Urothelium cell line (cell line): ENCODE results near the gene RASL11B.

Experiments used
- DNase-seq: peaks from one replicate; pipeline ENCODE4 v3.0.0; 2011; ENCODE audit warnings: low spot score, mixed read lengths
- FAIRE-seq: peaks from 2 replicates; lab custom pipeline; 2011; peaks lifted over from hg19 to GRCh38; lab: Jason Lieb, UNC

The RASL11B gene

GRCh38 chr4:52911684-52912294, 49.7 kb downstream of the RASL11B start:
- FAIRE-seq (no peak), DNase-seq (peak; percentile 79)

DNA sequence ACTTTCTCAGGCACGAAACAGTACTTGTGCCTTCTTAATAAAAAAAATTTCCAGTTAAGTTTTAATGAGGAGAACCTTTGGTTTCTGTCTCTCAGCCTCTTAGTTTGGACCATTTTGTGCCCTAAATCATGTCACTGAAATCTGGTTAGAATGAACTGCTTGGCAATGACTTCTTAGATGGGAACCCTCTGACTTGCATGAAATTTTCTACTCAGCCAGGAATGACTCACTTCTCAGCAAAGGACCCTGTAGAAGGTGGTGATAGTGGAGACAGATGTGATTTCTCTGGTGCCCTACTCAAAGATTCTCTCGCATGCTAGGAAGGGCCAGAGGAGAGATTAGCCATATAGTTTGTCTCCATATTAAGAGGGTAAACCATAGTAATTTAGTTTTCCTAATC, 50.5 kb downstream of the RASL11B start:
- FAIRE-seq (no peak), DNase-seq (no peak)

DNA sequence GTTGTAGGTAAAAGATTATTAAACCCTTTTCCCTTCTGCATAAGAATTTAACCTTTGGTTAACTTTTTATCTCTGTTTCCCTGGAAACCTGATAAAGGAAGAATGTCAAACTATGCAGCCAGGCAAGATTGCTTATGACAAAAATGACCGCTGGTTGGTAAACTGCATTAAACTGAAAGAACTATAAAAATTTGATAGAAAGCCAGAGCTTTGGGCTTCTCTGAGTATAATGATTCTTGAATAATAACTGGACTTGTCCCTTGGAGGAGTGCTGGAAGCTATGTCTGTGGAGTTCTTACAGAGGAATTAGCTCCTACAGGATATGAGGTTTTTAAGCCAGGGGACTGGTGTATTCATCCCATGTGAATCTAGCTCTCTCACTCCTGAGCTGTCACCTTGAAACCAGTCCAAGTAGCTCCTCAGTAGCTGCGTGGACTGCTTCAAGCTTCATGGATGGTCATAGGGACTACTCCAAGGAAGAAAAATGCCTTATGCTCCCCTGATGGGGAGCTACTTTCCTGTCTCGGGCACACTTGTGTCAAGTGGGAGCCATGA, 52.0 kb downstream of the RASL11B start:
- DNase-seq, result no peak
- no peak for FAIRE-seq

DNA sequence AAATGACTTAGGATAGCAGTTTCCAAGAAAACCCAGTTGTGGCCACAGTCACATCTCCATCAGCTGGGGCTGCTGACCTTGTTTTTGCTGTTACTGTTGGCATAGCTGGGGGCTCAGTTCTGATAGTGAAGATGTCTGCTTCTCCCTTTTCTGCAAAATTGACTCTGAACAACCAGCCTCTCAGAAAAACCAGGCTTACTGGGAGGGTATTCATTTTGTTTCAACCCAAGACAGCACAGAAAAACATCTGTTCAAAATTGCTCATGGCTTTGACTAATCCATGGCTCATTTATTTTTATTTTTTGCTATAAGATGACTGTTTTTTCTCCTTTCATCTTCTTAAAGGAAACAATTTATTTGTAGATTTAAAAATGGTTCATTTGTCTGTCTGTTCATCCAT, 53.1 kb downstream of the RASL11B start:
- DNase-seq, result no peak
- FAIRE-seq, result no peak

DNA sequence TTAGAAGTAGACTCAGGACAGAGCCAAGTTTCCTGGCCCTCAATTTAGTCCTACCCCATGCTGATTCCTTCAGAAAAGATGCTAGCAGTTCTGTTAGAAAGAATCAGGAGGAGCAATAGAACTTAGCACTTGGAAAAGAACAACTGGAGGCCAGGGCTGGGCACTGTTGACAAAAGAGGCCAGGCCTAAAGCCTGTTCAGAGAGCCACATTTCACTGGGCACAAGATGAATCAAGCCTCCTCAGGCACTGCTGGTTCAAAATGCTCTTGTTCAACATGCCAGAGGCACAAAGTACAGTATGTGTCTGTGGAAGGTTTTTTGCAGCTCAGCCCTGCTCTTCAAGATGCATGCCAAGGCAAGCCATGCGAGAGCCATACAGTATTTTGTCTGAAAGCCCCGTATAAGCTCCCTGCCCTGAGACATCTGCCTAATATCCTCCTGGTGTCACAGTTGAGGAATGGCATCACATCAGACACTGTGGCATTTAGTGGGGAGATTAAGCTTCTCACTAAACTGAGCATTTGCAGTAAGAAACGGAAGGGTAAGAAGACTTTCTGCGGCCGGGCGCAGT, 53.7 kb downstream of the RASL11B start:
- FAIRE-seq (no peak), DNase-seq (no peak)
